Fibroblast of lung (primary cell): ENCODE data around the gene LHFPL5. TPM values are rescaled to one million over a fixed set of nuclear protein-coding genes. Genes with fewer than 3 reads are reported as not detected.

ENCODE experiments used
- DNase-seq, 2 donors: peaks; one replicate each; pipeline versions ENCODE4 v3.0.0 to v3.0.0-alpha.2; 2010; ENCODE audit warnings: low read depth in 2 of 2
- H2AFZ ChIP-seq: 2 replicates; pipeline ENCODE4 v1.5.1; 2012; ENCODE audit warnings: low read length, control low read depth, inconsistent platforms
- H3K27ac ChIP-seq: 2 replicates; pipeline ENCODE4 v1.5.1; 2011; ENCODE audit warnings: low read length, control low read depth; ENCODE audit not compliant: insufficient read depth
- H3K27me3 ChIP-seq: 2 replicates; pipeline ENCODE4 v1.5.1; 2011; ENCODE audit warnings: mild to moderate bottlenecking, low read length; ENCODE audit not compliant: control insufficient read depth, insufficient read depth
- H3K36me3 ChIP-seq: 2 replicates; pipeline ENCODE4 v1.5.1; 2011; ENCODE audit warnings: low read length; ENCODE audit not compliant: control insufficient read depth, insufficient read depth
- H3K4me1 ChIP-seq: 2 replicates; pipeline ENCODE4 v1.5.1; 2011; ENCODE audit warnings: low read length; ENCODE audit not compliant: control insufficient read depth, insufficient read depth; ENCODE audit errors: extremely low read depth
- H3K4me2 ChIP-seq: 2 replicates; pipeline ENCODE4 v1.5.1; 2011; ENCODE audit warnings: low read length, control low read depth; ENCODE audit not compliant: insufficient read depth; ENCODE audit errors: extremely low read depth
- H3K4me3 ChIP-seq, 4 experiments: fragments of 200-600 bp in 1 of 4; sonication (generic) in 1 of 4; replicated peaks in 1 of 4; 2 replicates each; pipeline ENCODE4 v1.5.1; 2011 to 2016; ENCODE audit warnings: low read length in 4 of 4, low read depth in 3 of 4, mild to moderate bottlenecking in 3 of 4, control low read depth in 2 of 4, inconsistent platforms in 1 of 4, mixed read lengths in 1 of 4; ENCODE audit not compliant: insufficient read depth in 1 of 4; ENCODE audit errors: control extremely low read depth in 1 of 4
- H3K79me2 ChIP-seq: 2 replicates; pipeline ENCODE4 v1.5.1; 2012; ENCODE audit warnings: mild to moderate bottlenecking, low read length, inconsistent platforms; ENCODE audit not compliant: control insufficient read depth, insufficient read depth
- H3K9ac ChIP-seq: 2 replicates; pipeline ENCODE4 v1.5.1; 2011; ENCODE audit warnings: mild to moderate bottlenecking, low read length, control low read depth; ENCODE audit not compliant: insufficient read depth
- H3K9me3 ChIP-seq: 2 replicates; pipeline ENCODE4 v1.5.1; 2012; ENCODE audit warnings: low read depth, low read length; ENCODE audit not compliant: control insufficient read depth, insufficient read depth
- H4K20me1 ChIP-seq: 2 replicates; pipeline ENCODE4 v1.5.1; 2011; ENCODE audit warnings: low read length; ENCODE audit not compliant: control insufficient read depth, insufficient read depth; ENCODE audit errors: extremely low read depth
- CTCF ChIP-seq, 2 donors: IDR thresholded peaks in 1 of 2; conservative IDR thresholded peaks in 1 of 2; 1 replicate in 1 of 2; 2 replicates in 1 of 2; pipeline ENCODE4 v1.5.1; 2011 to 2012; ENCODE audit warnings: low read length in 2 of 2, control low read depth in 1 of 2, inconsistent platforms in 1 of 2, low read depth in 1 of 2, mild to moderate bottlenecking in 1 of 2
- EZH2 ChIP-seq: IDR thresholded peaks from 2 replicates; pipeline ENCODE4 v1.5.1; 2012; ENCODE audit warnings: low read length, control low read depth, mild to moderate bottlenecking; ENCODE audit errors: missing control alignments
- polyA plus RNA-seq, 2 donors: library from polyadenylated mRNA; depleted of rRNA in 1 of 2; stranded (reverse) in 1 of 2; unstranded in 1 of 2; fragments of >200 nt; gene quantifications; 2 replicates each; pipeline ENCODE4 v1.2.1, GENCODE V29; 2011 to 2012; ENCODE audit warnings: missing spikeins in 1 of 2
- total RNA-seq: library from RNA; depleted of rRNA; stranded (reverse); fragments of >200 nt; gene quantifications from 2 replicates; pipeline ENCODE4 v1.2.1, GENCODE V29; 2014

Gene LHFPL5
- total and polyA plus RNA-seq, 2 donors (not counting 1 experiment from before 2014, with no cell fraction given): not detected

GRCh38 chr6:35777356-35778102 lies 27.6 kb upstream of the LHFPL5 start:
- TF ChIP-seq EZH2 (no peak), CTCF (conservative IDR thresholded peaks at IDR 0.05 in 1 of 2, IDR thresholded peaks at IDR 0.05 in 1 of 2; ENCODE audit: low read depth in 1 of 2, low read length in 2 of 2) (no peak)
- Histone ChIP-seq H3K9me3 (no peaks in the 10 kb centered on the region), H3K4me3 (no peak overlapping the region), H2AFZ (no peak overlapping the region), H3K79me2 (no peaks in the 10 kb centered on the region), H4K20me1 (no peaks in the 10 kb centered on the region), H3K27ac (no peak overlapping the region), H3K9ac (no peak overlapping the region), H3K36me3 (no peaks in the 10 kb centered on the region), H3K27me3 (peaks cover 16% of the 10 kb centered on the region), H3K4me1 (no peaks in the 10 kb centered on the region), H3K4me2 (no peak overlapping the region)
- no peak for DNase-seq

- no peaks in the 10 kb centered on the region for H3K9me3 ChIP-seq
These were observed 26.7 kb upstream of the LHFPL5 start for GRCh38 chr6:35778437-35778836.

GRCh38 chr6:35780719-35781118 lies 24.4 kb upstream of the LHFPL5 start, which contains the start of gene CLPSL1:
Gene CLPSL1 (plus strand): TSS chr6:35781019. CDS start chr6:35781111, 92 bp downstream.
- Histone ChIP-seq H3K27ac (no peak within 1 kb of the TSS), H3K4me1 (no peaks in the 10 kb centered on the region), H3K9me3 (no peaks in the 10 kb centered on the region), H3K36me3 (no peaks in the 10 kb centered on the region), H4K20me1 (no peaks in the 10 kb centered on the region), H3K4me2 (no peak within 1 kb of the TSS), H3K4me3 (no peak within 1 kb of the TSS), H3K27me3 (peaks cover 11% of the 10 kb centered on the region), H3K9ac (no peak within 1 kb of the TSS), H2AFZ (no peak within 1 kb of the TSS), H3K79me2 (no peaks in the 10 kb centered on the region)
- TF ChIP-seq EZH2 (no peak), CTCF (conservative IDR thresholded peaks at IDR 0.05 in 1 of 2, IDR thresholded peaks at IDR 0.05 in 1 of 2; ENCODE audit: low read depth in 1 of 2, low read length in 2 of 2) (no peak)
- no peak for DNase-seq

More at GRCh38 chr6:35778437-35778836, 26.7 kb upstream of the LHFPL5 start:
- TF ChIP-seq EZH2: no peak
- no peak for TF ChIP-seq CTCF (conservative IDR thresholded peaks at IDR 0.05 in 1 of 2, IDR thresholded peaks at IDR 0.05 in 1 of 2; ENCODE audit: low read depth in 1 of 2, low read length in 2 of 2)
- Histone ChIP-seq H3K9ac (no peak overlapping the region), H3K4me3 (no peak overlapping the region), H4K20me1 (no peaks in the 10 kb centered on the region), H3K27me3 (peaks cover 16% of the 10 kb centered on the region), H3K4me1 (no peaks in the 10 kb centered on the region), H3K36me3 (no peaks in the 10 kb centered on the region), H3K4me2 (no peak overlapping the region), H2AFZ (no peak overlapping the region), H3K27ac (no peak overlapping the region), H3K79me2 (no peaks in the 10 kb centered on the region)
- DNase-seq: no peak
